GM18870 (cell line): ENCODE measurements around the gene PHLDA1.

ENCODE experiments used
- ATAC-seq: cut with Tn5 transposase; IDR thresholded peaks from one replicate; pipeline ENCODE4 v1.9.1; 2021; ENCODE audit warnings: moderate library complexity; ENCODE audit not compliant: unreplicated experiment

PHLDA1 gene

DNA sequence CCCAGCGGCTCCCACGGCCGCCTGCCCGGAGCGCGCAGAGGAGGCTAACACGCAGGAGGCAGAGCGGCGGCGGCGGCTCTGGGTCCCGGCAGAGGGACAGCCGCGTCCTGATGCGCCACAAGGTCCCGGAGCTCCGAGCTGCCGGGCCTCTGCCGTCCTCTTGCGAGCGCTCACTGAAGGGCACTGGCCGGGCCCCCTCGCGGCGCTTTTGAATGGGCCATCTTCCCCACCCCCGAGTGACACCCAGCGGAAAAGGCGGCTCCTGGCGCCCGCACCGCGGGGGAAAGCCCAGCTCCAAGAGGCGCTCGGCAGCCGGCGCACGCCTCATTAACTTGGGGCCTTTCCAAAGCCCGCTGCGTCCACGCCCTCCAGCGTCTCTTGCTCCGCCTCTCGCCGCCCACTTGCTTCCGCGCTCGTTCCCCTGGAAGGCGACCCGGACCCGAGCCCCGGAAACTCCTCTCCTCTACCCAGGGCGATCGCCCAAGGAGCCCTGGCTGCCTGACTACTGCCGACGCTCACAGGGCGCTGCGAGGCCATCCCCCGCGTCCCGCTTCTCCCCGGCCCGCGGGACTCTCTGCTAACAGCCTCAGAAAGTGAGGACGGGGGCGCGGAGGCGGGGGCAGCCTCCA is at the start of gene PHLDA1:
Gene PHLDA1, minus strand, starts transcription at position 363 of the 629 bp plus-strand sequence.
- ATAC-seq: peak; percentile 77

GRCh38 chr12:76080729-76081415 is 49.3 kb upstream of the PHLDA1 start:
- ATAC-seq: no peak

GRCh38 chr12:76080017-76080728 is 48.6 kb upstream of the PHLDA1 start:
- ATAC-seq: no peak

DNA sequence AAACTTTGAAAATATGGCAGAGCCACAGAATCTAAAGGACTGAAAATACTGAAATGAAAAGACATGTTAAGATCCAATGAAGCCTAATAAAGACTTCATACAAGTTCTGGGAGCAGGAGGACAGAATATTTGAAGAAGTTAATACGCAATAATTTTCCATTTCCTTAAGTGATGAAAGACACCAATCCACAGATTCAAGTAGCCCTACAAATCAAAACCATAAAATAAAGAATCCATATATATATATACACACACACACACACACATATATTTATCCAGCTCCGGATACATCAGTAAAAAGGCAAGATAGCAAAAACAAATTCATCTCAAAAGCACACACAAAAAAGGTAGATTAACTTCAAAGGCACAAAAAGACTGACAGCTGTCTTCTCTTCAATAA is 47.2 kb upstream of the PHLDA1 start:
- ATAC-seq: no peak

GRCh38 chr12:76075448-76075847 is 43.9 kb upstream of the PHLDA1 start:
- no peak for ATAC-seq

- no peak for ATAC-seq
These were observed 43.2 kb upstream of the PHLDA1 start for GRCh38 chr12:76074701-76075336.

DNA sequence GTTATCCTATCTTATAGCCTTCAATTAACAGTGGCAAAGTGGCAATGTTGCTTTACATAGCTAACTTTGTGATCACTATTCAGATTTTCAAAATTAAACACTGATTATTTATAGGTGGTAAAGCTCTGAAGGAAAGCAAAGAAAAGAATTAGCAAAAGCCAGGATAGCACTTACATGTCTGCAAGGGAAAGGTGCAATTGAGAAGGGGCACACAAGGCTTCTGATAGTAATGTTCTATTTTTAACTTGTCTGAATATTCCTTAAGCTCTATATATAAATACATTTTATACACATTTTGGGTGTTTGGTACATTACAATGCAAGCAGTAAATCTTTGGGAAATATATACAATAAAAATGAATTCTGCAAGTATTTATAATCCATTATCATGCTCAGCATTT is 42.0 kb upstream of the PHLDA1 start:
- ATAC-seq: no peak

- no peak for ATAC-seq
These were observed 41.0 kb upstream of the PHLDA1 start for GRCh38 chr12:76072568-76072967.

GRCh38 chr12:76069339-76069738 is 37.8 kb upstream of the PHLDA1 start:
- no peak for ATAC-seq

DNA sequence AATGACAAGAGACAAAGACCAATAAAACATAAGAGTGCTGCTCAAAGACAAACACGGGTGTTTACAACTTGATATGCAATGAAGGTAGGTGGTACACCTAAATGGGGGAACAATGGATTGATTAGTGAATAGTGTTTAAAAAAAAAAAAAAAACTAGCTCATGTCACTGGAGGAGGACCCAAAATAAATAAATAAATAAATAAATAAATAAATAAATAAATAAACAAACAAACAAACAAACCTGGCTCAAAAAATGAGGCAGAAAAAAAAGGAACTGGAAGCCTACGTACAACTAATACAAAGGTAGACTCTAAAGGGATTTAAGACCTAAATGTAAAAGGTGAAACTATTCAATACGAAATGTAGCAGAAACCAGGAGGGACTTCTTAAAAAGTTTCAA is 34.3 kb upstream of the PHLDA1 start:
- ATAC-seq: no peak

GRCh38 chr12:76064904-76065303 is 33.3 kb upstream of the PHLDA1 start:
- no peak for ATAC-seq

GRCh38 chr12:76060111-76060510 is 28.5 kb upstream of the PHLDA1 start:
- ATAC-seq: no peak

DNA sequence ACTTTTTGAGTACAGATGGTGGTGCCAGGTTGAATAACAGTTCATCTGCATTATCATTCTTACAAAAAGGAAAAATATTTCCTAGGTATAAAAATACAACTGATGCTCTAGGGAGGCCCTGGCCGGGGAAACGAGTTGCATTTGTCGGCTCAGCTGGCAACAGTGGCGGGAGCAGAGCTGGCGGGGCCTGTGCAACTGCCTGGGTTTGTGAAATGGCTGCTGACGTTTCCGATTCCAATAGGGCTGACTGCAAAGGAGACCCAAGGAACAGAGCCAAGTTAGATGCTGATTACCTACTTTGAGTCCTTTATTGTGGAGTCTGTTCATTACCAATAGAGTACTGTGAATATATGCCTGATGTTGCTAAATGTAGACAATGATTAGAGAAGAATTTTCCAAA is 25.8 kb upstream of the PHLDA1 start:
- ATAC-seq: no peak

GRCh38 chr12:76055393-76055792 is 23.8 kb upstream of the PHLDA1 start:
- ATAC-seq: no peak

- ATAC-seq: no peak
These were observed 18.1 kb upstream of the PHLDA1 start for GRCh38 chr12:76049575-76050251.

- ATAC-seq: no peak
These were observed 16.2 kb upstream of the PHLDA1 start for GRCh38 chr12:76047742-76048141.

- no peak for ATAC-seq
These were observed 15.5 kb upstream of the PHLDA1 start for GRCh38 chr12:76047060-76047459.

GRCh38 chr12:76043377-76043776 is 11.8 kb upstream of the PHLDA1 start:
- ATAC-seq: no peak

GRCh38 chr12:76042147-76042546 is 10.6 kb upstream of the PHLDA1 start:
- ATAC-seq: no peak

DNA sequence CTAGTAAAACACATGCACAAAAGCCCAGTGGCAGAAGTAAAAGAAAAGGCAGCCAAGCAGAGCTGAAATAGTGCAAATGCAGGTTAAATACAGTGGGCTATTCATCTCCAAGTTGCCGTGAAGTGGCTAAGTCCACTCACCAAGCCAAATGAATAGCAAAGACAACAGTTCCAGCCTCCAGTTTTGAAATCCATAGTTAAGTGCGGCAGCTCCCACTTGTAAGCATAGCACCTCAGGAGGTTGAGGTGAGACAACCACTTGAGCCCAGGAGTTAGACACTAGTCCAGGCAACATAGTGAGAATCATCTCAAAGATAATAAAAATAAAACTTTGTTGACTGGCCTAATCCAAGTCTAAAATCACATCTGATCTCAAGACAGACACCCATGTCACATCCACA is 9.8 kb upstream of the PHLDA1 start:
- ATAC-seq: no peak

DNA sequence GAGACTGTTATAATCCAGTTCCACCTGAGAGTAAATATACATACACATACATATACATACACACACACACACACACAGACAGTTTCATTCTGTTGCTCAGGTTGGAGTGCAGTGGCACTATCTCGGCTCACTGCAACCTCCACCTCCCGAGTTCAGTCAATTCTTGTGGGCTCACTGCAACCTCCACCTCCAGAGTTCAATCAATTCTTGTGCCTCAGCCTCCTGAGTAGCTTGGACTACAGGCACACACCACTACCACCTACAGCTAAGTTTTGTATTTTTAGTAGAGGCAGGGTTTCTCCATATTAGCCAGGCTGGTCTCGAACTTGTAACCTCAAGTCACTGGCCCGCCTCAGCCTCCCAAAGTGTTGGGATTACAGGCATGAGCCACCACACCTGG is 8.9 kb upstream of the PHLDA1 start:
- ATAC-seq: no peak
